Fibroblast of skin of left biceps (primary cell): ENCODE data around the gene TM9SF1.

Source experiments
- DNase-seq, 2 experiments: peaks; one replicate each; pipeline ENCODE4 v3.0.0-alpha.2; 2013; ENCODE audit warnings: low read depth in 2 of 2

The TM9SF1 gene

DNA sequence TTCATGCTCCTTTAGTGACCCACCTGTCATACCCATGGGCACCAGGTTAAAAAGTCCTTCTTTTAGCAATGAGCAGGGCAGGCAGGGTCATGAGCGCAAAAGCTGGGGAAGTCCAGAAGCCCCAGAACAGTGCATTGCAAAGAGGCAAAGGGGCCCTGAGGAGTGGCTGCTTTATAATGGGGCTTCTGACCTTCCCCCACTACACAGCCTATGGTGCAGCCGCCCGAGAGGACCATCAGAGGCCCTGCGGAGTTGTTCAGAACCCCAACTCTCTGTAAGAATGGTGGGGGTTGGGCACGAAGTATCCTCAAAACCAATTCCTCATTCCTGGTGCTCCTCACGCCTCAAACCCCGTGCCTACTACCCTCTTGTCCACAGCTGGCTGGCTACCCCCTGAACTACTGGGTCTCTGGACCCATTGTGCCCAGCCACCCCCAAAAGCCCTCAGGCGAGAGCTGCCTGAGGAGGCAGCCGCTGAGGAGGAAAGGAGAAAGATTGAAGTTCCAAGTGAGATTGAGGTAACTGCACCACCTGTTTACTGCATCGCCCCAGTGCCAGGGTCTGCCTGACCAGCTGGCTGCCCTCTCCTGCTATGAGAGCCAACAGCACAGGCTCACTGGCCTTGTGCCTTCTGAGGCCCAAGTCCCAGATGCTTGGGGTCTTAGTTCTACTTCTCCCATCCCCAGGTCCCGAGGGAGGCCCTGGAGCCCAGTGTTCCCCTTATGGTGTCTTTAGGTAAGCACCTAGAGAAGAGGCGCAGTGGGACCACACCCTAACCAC is 16.7 kb downstream of the TM9SF1 start:
- DNase-seq = no peak

DNA sequence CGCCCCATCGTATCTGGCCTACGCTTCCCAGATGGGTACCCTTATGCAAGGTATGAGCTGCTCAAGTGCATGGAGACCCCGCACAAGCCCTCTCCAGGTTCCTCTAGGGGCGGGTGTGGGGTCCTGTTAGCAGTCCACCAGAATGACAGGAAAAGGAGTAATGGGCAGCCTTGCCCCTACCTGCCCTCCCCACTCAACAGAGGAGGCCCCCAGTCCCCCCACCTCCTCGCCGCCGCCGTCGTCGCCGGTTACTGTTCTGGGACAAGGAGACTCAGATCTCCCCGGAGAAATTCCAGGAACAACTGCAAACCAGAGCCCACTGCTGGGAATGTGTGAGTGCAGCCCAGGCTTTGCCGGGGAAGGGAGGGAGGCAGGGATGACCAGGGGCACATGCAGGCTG is 17.4 kb downstream of the TM9SF1 start:
- no peak for DNase-seq

DNA sequence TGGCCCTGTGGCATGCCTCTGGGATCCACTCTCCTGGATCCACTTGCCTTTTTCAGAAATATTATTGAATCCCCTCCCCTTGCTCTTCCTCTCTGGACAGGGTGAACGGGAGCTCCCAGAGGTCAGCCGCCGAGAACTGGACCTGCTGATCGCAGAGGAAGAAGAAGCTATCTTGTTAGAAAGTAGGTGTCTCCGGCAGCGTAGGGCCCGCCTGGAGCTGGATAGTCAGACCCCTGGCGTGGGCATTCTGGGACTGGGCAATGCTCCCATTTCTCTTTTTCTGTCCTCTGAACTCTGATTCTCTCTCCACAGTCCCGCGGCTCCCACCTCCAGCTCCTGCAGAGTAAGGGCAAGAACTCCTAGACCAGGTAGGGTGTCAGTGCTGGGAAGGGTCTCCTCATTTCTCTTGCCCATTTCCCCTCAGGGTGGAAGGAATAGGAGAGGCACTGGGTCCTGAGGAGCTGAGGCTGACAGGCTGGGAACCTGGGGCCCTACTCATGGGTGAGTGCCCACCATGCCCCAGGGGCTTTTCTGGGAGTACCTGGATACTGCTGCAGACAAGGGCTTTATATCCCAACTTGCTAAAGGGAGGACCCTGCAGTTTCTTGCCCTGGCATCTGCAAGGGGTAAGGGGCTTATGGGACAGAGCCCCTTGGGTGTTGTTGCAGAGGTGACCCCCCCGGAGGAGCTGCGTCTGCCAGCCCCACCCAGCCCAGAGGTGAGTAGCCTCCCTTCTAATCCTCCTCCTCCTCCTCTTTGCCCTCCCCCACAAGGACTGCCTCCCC is 18.0 kb downstream of the TM9SF1 start:
- DNase-seq = no peak

DNA sequence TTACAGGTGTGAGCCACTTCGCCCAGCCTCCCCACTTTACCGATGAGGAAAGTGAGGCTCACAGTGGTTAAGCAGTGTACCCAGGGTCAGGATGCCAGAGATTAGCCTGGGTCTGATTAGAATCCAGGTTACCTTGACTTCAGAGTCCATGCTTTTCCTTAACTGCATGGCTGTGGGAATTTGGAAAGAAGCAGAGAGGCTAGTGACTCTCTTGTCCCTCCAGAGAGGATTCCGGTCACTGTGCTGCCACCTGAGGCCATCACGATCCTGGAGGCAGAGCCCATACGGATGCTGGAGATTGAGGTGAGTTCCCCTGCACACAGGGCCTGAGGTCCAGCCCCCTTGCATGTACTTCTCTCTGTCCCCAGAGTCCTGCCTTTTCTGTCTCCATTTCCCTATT is 18.6 kb downstream of the TM9SF1 start:
- DNase-seq = no peak

DNA sequence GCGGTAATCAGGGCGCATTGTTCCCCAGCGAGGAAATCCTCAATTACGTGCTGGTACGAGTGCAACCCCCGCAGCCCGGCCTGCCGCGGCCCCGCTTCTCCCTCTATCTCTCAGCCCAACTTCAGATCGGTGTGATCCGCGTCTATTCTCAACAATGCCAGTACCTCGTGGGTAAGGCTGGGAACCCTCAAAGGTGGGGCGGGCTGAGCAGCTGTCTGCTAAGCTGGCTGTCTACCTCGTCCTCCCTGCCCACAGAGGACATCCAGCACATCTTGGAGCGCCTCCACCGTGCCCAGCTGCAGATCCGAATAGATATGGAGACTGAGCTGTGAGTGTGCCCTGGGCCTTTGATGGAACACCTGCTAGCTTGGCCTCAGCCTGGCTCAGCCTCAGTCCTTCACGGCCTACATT is 22.4 kb downstream of the TM9SF1 start:
- no peak for DNase-seq

DNA sequence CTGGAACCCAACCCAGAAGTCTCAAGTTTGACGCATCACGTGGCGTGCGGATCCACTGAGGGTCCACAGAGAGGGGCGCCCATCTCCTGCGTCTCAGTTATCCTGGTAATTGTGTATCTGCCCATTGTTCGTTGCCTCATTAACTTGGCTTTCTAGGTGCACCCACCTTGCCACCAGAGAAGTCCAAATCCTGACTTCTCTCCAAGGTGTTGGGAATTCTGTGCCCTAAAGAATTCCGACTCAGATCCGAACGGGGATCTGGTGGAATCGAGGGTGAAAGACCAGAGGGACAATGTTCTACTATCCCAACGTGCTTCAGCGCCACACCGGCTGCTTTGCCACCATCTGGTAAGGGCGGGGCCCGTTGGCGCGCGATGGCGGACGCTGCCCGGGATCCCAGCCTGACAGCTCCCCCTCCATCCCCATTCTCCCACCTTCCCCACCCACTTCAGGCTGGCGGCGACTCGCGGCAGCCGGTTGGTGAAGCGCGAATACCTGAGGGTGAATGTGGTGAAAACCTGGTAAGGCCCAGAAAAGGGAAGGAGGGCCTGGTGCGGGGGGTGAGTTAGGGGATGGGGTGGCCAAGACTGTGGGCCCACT is 22.9 kb downstream of the TM9SF1 start:
- no peak for DNase-seq

DNA sequence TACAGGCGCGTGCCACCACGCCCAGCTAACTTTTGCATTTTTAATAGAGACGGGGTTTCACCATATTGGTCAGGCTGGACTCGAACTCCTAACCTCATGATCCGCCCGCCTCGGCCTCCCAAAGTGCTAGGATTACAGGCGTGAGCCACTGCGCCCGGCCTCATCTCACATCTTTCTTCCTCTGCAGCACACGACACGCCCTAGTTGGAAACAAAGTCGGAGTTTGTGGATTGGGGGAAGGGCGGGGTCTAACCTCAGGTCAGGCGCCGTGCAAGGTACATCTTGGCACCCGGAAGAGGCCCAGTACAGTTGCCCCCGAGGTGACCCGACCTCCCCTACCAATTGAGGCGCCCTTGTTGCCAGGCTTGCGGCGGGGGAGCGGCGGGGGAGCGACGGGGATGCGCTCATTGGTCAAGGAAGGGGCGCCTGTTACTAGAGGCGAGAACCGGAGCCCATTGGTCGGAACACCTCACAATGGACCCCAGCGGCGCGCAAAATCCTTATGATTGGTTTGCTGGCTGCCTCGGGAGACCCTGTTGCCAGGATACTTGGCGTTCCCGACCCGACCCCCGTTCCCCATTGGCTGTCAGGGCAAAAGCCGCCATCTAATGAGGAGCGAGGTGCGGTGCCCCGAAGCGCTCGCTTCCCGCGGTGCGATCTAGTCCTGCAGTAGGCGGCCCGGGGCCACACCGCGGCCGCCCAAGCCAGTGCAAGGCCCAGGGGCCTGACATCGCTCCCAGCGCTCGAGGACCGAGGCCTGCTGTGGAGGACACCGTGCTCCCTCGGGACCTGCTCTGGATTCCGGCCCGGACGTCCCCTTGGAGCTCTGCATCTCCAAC is 23.6 kb downstream of the TM9SF1 start, which contains the start of gene REC8:
TSS of gene REC8 (plus strand) at position 659 of the 839 bp plus-strand sequence. CDS start 473 bp downstream, outside the sequence.
- peak; percentile 47 to 53 for DNase-seq

DNA sequence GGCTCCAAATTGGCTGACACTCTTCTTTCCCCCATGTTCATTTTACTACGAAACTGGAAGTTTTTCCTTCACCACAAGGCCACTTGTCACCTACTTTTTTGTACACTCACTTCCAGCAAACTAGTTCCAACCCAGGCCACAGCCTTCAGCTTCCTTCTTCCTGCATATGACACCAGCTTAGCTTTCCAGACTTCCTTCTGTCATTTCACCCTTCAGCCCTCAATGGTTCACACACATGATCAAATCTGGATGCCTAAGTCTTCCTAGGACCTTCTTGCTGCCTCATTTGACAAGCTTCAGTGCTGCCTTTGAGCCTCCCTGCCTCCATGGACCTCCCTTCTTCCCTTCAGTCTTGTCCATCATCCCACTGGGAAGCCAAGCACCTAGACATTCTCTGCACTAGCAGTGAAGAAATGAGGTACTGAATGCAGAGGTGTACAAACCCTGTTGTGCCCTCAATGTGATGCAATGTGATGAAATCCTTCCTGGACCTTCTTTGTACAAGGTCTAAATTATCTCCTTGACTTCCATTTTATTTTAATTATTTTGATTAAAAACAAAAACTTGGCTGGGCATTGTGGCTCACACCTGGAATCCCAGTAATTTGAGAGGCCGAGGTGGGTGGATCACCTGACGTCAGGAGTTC is 27.6 kb downstream of the TM9SF1 start:
- DNase-seq = no peak

DNA sequence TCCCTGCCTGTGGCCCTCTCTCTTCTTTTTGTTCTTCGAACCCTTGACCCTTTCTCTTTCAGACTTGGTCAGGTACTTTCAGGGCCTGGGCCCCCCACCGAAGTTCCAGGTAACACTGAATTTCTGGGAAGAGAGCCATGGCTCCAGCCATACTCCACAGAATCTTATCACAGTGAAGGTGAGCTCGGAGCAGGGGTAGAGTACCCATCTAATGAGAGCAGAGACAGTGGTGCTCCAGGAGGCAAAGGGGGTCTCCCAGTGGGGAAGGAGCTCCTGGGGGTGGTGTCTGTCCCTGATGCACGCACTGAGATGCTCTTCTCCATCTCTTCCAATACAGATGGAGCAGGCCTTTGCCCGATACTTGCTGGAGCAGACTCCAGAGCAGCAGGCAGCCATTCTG is 29.5 kb downstream of the TM9SF1 start:
- DNase-seq = no peak

DNA sequence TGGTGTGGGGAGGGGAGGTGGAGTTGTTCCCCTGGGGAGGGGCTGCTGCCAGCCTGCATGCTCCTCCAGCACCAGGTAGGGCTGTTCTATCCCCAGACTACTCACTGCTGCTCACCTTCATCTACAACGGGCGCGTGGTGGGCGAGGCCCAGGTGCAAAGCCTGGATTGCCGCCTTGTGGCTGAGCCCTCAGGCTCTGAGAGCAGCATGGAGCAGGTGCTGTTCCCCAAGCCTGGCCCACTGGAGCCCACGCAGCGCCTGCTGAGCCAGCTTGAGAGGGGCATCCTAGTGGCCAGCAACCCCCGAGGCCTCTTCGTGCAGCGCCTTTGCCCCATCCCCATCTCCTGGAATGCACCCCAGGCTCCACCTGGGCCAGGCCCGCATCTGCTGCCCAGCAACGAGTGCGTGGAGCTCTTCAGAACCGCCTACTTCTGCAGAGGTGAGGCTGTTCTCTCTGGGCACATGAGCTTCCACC is 30.7 kb downstream of the TM9SF1 start:
- no peak for DNase-seq

DNA sequence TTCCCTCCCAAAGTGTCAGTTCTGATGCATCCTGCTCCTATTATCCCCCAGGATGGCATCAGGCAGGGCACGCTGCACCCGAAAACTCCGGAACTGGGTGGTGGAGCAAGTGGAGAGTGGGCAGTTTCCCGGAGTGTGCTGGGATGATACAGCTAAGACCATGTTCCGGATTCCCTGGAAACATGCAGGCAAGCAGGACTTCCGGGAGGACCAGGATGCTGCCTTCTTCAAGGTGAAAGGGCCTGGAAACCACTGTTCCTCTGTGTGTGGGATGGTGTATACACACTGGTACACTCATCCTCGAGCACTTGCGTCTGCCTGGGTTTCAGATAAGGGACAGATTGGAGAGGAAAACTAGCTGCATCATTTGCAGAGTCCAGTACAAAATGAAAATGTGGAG is 33.1 kb downstream of the TM9SF1 start:
- no peak for DNase-seq

DNA sequence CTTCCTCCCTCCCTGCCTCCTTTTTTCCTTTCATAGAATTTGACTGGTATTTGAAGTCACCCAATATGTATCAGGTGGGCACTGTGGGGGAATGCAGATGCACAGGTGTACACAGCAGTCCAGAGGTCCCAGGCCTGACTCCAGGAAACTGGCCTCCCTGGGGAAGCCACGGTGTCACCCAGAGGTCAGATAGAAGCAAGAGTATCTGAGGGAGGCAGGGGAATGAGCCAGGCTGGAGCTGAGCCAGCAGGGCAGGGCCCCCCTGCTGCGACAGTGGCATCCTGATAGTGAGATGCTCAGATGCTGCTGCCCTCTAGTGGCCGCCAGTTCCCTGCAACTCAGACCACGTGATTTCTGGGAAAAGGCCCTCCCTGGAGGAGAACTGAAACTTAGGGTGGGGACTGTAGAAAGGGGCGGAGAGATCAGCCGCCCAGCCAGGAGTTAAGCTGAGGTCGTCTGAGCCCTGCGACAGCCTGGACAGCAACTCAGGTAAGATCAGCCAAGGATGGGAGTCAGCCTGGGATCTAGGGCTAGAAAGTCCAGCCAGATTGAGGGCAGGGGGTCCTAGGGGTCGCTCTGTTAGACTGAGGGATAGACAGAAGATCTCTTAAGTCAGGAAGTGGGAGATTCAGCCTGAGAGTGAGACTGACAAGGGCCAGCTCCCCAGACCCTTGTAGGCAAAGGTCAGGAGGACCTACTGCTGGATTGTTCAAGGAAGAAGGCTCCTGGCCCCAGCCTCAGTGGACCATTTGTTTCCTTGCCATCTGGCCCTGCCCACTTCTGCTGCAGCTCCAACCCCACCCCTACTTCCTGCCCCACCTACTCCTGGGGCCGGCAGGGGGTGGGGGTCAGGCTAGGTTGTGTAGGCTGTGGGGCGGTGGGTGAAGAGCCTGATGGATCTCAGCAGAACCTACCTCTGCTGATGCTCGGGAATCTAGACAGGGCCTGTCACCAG is 34.1 kb downstream of the TM9SF1 start, which contains the start of gene IRF9:
TSS of gene IRF9 (plus strand) at position 416 of the 955 bp plus-strand sequence. CDS start 880 bp downstream, outside the sequence.
- DNase-seq = peak; percentile 84 to 86

DNA sequence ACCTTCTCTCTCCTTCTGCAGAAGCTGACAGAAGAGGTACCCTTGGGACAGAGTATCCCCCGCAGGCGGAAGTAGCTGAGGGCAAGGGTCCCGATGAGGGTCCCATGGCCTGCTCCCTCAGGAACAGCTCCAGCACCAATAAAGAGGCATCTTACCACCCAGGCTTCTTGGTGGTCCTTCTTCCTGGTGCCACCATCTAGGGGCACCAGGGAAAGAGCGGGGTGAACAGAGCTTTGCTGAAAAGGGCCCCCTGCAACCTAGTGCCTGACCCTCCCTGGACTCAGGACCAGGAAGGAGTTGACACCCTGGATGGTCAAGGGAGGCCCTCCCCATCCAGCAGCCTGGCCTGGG is 34.8 kb downstream of the TM9SF1 start:
- DNase-seq = no peak

DNA sequence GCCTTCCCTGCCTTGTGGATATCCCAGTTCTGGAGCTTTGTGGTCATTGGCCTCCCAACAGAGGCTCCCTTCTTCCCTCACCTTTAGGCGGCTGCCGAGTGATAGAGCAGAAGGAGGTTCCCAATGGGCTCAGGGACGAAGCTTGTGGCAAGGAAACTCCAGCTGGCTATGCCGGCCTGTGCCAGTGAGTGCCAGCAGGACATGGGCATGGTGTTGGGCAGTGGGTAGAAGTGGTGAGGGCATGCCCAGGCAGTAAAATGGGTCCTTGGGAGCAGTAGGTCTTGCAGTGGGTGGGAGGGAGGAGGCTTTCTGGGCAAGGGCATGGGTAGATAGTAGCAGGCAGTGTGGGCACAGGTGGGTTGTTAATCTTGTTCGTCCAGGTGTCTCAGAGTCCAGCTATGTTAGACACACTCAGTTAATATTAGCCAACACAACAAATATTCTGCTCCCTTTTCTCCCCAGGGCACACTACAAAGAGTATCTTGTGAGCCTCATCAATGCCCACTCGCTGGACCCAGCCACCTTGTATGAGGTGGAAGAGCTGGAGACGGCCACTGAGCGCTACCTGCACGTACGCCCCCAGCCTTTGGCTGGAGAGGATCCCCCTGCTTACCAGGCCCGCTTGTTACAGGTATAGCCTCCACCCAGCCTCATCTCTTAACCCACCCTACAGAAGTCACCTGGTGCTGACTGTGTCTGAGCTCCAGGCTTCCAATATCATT is 35.3 kb downstream of the TM9SF1 start:
- DNase-seq = no peak

DNA sequence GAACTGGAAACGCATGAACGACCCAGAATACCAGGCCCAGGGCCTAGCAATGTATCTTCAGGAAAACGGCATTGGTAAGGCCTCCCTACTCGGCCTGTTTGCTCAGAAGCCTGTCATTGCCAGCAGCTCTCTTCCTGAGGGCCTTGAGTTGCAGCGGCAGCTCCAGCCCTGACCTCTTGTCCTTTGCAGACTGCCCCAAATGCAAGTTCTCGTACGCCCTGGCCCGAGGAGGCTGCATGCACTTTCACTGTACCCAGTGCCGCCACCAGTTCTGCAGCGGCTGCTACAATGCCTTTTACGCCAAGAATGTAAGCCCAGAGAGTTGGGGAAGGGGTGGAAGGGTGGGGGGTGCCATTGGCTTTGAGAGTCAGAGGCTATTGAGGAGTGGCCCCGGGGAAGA is 37.9 kb downstream of the TM9SF1 start:
- no peak for DNase-seq

DNA sequence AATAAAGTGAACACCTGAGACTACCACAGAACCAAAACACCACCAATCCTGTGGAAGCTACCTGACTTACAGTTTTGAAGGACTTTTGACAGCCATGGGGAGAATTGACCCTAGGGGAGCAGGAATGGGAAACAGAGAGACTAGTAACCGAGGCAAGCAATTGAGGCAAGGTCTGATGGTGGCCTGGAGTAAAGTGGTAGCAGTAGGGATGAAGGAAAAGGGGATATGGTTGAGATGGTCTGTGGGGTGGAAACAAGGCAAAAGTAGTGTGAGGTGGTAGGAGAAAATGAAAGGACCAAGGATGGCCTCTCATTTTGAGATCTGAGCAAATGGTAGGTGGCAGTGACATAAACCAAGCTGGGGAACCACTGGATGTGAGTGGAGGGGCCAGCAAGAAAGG is 38.4 kb downstream of the TM9SF1 start:
- no peak for DNase-seq

DNA sequence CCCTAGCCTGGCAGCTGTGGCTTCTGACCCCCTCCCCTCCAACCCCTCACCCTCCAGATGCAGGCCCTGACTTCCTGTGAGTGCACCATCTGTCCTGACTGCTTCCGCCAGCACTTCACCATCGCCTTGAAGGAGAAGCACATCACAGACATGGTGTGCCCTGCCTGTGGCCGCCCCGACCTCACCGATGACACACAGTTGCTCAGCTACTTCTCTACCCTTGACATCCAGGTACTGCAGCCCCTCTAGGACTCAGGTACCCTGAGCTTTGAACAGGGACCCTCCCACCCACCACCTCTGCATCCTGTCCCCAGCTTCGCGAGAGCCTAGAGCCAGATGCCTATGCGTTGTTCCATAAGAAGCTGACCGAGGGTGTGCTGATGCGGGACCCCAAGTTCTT is 40.1 kb downstream of the TM9SF1 start:
- no peak for DNase-seq

DNA sequence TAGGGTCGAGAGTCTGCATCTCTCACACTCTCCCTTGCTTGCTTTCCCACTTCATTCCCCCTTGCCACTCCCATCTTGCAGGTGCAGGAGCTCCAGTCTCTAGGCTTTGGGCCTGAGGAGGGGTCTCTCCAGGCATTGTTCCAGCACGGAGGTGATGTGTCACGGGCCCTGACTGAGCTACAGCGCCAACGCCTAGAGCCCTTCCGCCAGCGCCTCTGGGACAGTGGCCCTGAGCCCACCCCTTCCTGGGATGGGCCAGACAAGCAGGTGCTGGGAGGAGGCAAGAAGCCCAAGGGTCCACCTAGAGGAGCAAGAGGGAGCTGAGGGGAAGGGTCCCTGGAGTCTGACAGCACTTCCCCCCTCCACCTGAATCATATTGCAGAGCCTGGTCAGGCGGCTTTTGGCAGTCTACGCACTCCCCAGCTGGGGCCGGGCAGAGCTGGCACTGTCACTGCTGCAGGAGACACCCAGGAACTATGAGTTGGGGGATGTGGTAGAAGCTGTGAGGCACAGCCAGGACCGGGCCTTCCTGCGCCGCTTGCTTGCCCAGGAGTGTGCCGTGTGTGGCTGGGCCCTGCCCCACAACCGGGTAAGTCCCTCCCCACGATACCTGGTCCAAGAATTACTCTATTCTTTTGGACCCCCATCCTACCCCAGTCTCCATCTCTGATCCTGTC is 43.7 kb downstream of the TM9SF1 start:
- DNase-seq = no peak

DNA sequence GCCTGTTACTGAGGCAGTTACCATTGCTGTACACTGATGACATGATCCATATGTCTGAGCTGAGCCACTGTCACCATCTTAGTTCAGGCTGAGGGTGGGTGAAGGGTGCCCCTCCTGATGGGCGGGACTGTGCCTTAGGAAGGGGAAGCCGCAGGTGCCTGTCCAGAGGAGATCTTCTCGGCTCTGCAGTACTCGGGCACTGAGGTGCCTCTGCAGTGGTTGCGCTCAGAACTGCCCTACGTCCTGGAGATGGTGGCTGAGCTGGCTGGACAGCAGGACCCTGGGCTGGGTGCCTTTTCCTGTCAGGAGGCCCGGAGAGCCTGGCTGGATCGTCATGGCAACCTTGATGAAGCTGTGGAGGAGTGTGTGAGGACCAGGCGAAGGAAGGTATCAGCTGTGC is 44.2 kb downstream of the TM9SF1 start:
- no peak for DNase-seq
